ENCODE measurements around the gene GPR18. TPM values are rescaled to one million over a fixed set of nuclear protein-coding genes. Genes with fewer than 3 reads are reported as not detected.

GPR18 gene
- total and polyA plus RNA-seq, 2 of the 4 experiments (the other 2 are of a cell fraction), result not detected

DNA sequence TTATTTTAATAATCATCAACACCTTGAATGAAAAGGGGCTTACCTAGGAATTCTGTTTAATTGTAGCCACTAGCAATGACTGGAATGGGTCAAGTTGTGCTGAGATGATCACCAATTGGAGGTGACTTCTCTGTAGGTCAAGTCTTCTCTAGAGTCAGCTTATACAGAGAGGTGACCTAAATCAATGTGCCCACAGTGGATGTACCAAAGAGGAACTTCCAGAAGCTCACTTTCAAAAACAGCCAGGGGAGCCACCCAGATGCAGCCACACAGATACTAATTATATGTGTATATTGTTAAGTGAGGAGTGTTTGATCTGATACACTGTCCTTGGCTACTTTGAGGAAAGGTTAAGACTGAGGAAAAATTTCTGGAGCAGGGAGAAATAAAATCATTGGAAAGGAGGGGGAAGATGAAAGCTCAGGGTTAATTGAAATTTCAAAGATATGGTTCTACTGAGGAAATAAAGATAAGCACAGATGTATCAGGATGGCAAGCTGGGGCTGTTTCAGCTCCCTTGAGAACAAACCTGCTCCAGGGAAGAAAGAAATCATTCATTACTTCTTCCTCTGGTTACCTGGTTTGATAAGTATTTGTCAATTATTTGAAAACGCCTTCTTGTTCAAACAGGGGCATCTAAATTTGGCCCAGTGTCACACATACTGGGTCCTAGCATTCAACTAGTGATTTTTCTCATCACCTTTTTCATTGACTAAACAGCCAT is 43.9 kb upstream of the GPR18 start:
- Histone ChIP-seq H4K8ac (ENCODE audit: low read depth in 2 of 2, low read length in 2 of 2) (no peak overlapping the region), H3K56ac (ENCODE audit: extremely low read depth, insufficient read depth, low read length) (no peak overlapping the region), H2BK5ac (ENCODE audit: low read depth, low read length, poor library complexity, severe bottlenecking) (no peak overlapping the region), H3K18ac (ENCODE audit: low read depth, low read length) (no peak overlapping the region), H2BK20ac (ENCODE audit: low read depth, low read length) (no peak overlapping the region), H3K36me3 (ENCODE audit: control insufficient read depth, insufficient read depth, low read length) (peaks cover 2% of the 10 kb centered on the region; the same call in 1 of the 2 replicates), H3K4ac (ENCODE audit: low read depth, low read length) (no peak overlapping the region), H4K20me1 (ENCODE audit: insufficient read depth, low read length) (peaks cover 3% of the 10 kb centered on the region; the same call in 1 of the 2 replicates), H3K79me1 (ENCODE audit: low read depth in 1 of 2, low read length in 2 of 2) (peaks cover 5 to 8% of the 10 kb centered on the region in 2 experiments; a peak in 3 of 4 replicates), H3K9me3 (ENCODE audit: control insufficient read depth, insufficient read depth, low read length) (no peaks in the 10 kb centered on the region), H2AK9ac (replicated peaks; ENCODE audit: low read depth, low read length, poor library complexity) (no peak overlapping the region), H3K14ac (replicated peaks; ENCODE audit: low read depth, low read length) (no peak overlapping the region), H3K9me1 (ENCODE audit: insufficient read depth, low read length) (peaks cover 6% of the 10 kb centered on the region; the same call in 1 of the 2 replicates), H3K4me1 (ENCODE audit: control insufficient read depth, insufficient read depth, low read length) (no peaks in the 10 kb centered on the region), H2AFZ (replicated peaks; ENCODE audit: low read length, poor library complexity) (no peak overlapping the region), H3K27ac (ENCODE audit: insufficient read depth, low read length) (no peak overlapping the region), H3K23ac (ENCODE audit: low read depth, low read length) (no peak overlapping the region), H3K4me3 (ENCODE audit: insufficient read depth, low read depth, low read length) (no peak overlapping the region), H4K91ac (ENCODE audit: insufficient read depth, low read depth, low read length) (no peak overlapping the region), H3K4me2 (ENCODE audit: low read depth, low read length) (no peak overlapping the region), H4K5ac (ENCODE audit: low read depth, low read length) (no peak overlapping the region), H2AK5ac (ENCODE audit: low read depth, low read length) (no peak overlapping the region), H2BK15ac (ENCODE audit: low read depth, low read length) (no peak overlapping the region), H3K9ac (ENCODE audit: low read depth, low read length) (no peak overlapping the region), H3K27me3 (ENCODE audit: control insufficient read depth, insufficient read depth, low read length) (no peaks in the 10 kb centered on the region), H2BK120ac (ENCODE audit: low read depth, low read length) (no peak overlapping the region)
- DNase-seq, result no peak
- dilution Hi-C loops (cut with HindIII; ENCODE audit: low sequenced_read_pairs, unreplicated experiment) (no loop called here), in situ Hi-C loops (cut with MboI; ENCODE audit: low sequenced_read_pairs) (no loop called here), intact Hi-C loops (cut with micrococcal nuclease) (no loop called here)
- no CpG with 5 or more reads among the region's 1 CpG for WGBS, 2 experiments (ENCODE audit: extremely low coverage in 2 of 2, insufficient read length in 1 of 2)
- no TSS peak for BruUV-seq (replicated peaks)
- CTCF ChIA-PET, result interaction anchor here (0.5 to 0.6 kb wide), 2 partner anchors 135 to 140 kb away, joined by 3 read pairs; no protein-coding TSS in a partner anchor
- no peak for ATAC-seq (ENCODE audit: low read depth)
- POLR2A ChIA-PET (ENCODE audit: unreplicated experiment), result no interaction called here
- no peak for TF ChIP-seq MAZ (IDR thresholded peaks at IDR 0.05; ENCODE audit: borderline replicate concordance, low read depth, low read length)
- no peak for TF ChIP-seq CEBPB (IDR thresholded peaks at IDR 0.05; ENCODE audit: low read depth, low read length)
- no peak for TF ChIP-seq MXI1 (IDR thresholded peaks at IDR 0.05; ENCODE audit: borderline replicate concordance, low read depth, low read length)
- TF ChIP-seq BHLHE40 (IDR thresholded peaks at IDR 0.05; ENCODE audit: low read depth, low read length), result no peak
- TF ChIP-seq, protein P1, sequence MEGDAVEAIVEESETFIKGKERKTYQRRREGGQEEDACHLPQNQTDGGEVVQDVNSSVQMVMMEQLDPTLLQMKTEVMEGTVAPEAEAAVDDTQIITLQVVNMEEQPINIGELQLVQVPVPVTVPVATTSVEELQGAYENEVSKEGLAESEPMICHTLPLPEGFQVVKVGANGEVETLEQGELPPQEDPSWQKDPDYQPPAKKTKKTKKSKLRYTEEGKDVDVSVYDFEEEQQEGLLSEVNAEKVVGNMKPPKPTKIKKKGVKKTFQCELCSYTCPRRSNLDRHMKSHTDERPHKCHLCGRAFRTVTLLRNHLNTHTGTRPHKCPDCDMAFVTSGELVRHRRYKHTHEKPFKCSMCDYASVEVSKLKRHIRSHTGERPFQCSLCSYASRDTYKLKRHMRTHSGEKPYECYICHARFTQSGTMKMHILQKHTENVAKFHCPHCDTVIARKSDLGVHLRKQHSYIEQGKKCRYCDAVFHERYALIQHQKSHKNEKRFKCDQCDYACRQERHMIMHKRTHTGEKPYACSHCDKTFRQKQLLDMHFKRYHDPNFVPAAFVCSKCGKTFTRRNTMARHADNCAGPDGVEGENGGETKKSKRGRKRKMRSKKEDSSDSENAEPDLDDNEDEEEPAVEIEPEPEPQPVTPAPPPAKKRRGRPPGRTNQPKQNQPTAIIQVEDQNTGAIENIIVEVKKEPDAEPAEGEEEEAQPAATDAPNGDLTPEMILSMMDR (conservative IDR thresholded peaks at IDR 0.05; ENCODE audit: low read depth, low read length), result no peak
- TF ChIP-seq, protein P2, sequence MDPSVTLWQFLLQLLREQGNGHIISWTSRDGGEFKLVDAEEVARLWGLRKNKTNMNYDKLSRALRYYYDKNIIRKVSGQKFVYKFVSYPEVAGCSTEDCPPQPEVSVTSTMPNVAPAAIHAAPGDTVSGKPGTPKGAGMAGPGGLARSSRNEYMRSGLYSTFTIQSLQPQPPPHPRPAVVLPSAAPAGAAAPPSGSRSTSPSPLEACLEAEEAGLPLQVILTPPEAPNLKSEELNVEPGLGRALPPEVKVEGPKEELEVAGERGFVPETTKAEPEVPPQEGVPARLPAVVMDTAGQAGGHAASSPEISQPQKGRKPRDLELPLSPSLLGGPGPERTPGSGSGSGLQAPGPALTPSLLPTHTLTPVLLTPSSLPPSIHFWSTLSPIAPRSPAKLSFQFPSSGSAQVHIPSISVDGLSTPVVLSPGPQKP (IDR thresholded peaks at IDR 0.05; ENCODE audit: borderline replicate concordance, low read depth, low read length), result no peak
- TF ChIP-seq POLR2A (IDR thresholded peaks at IDR 0.05; ENCODE audit: low read depth, low read length), result no peak
- TF ChIP-seq CHD1 (IDR thresholded peaks at IDR 0.05; ENCODE audit: low read depth, low read length), result no peak
- no peak for TF ChIP-seq FOS (IDR thresholded peaks at IDR 0.05; ENCODE audit: low read depth, low read length)

Data from IMR-90 (cell line).